A549 (cell line): Measurements from ENCODE around the gene C14orf132. TPM values are rescaled to one million over a fixed set of nuclear protein-coding genes. Genes with fewer than 3 reads are reported as not detected.
A peak's percentile ranks its signal among the peaks of the same experiment; 100 is the strongest.

Experiments
- ATAC-seq, 2 experiments: fragments of 200-7000 bp in 1 of 2; fragments of >200 bp in 1 of 2; cut with Nextera tagmentation in 1 of 2; cut with Tn5 transposase in 1 of 2; 3 replicates each; pipeline versions ENCODE4 v1.8.0 to v1.9.1; 2018 to 2020; ENCODE audit warnings: mild to moderate bottlenecking in 1 of 2, moderate library complexity in 1 of 2
- CTCF ChIA-PET: fragments of 300-600 bp; sonication (Branson Sonifier 250); formaldehyde crosslinking; extraction: SDS; loops from one replicate; lab custom pipeline; 2021; ENCODE audit warnings: antibody characterized with exemption, inconsistent platforms; lab: Yijun Ruan, JAX
- POLR2A ChIA-PET: fragments of 350-600 bp; formaldehyde crosslinking; extraction: SDS; loops from one replicate; lab custom pipeline; 2021; ENCODE audit warnings: antibody characterized with exemption, inconsistent platforms; lab: Yijun Ruan, JAX
- DNase-seq, 2 experiments: peaks; one replicate each; pipeline versions ENCODE4 v3.0.0 to v3.0.0-alpha.2; 2011 to 2016; ENCODE audit warnings: low read depth in 1 of 2, low spot score in 1 of 2
- FAIRE-seq: peaks from 2 replicates; lab custom pipeline; 2011; peaks lifted over from hg19 to GRCh38; lab: Jason Lieb, UNC
- H3K27ac ChIP-seq, 2 experiments: fragments of >200 bp; sonication (Bioruptor Twin); formaldehyde crosslinking; 3 replicates each; pipeline ENCODE4 v1.5.1; 2016 to 2017
- H3K4me1 ChIP-seq: fragments of >200 bp; sonication (Bioruptor Twin); formaldehyde crosslinking; 3 replicates; pipeline ENCODE4 v1.6.1; 2016
- H3K4me2 ChIP-seq: fragments of >200 bp; sonication (Bioruptor Twin); formaldehyde crosslinking; 3 replicates; pipeline ENCODE4 v1.6.1; 2016
- H3K4me3 ChIP-seq: fragments of >200 bp; sonication (Bioruptor Twin); formaldehyde crosslinking; 3 replicates; pipeline ENCODE4 v1.5.1; 2016
- H3K9me3 ChIP-seq: fragments of >200 bp; sonication (Bioruptor Twin); formaldehyde crosslinking; 3 replicates; pipeline ENCODE4 v1.6.1; 2016
- CBX2 ChIP-seq: fragments of 200-600 bp; sonication (generic); IDR thresholded peaks from 2 replicates; pipeline ENCODE4 v1.6.1; 2016; ENCODE audit warnings: low read depth, mild to moderate bottlenecking, borderline replicate concordance
- CBX8 ChIP-seq: fragments of 200-600 bp; sonication (generic); IDR thresholded peaks from 2 replicates; pipeline ENCODE4 v1.6.1; 2016
- CEBPB ChIP-seq, 2 experiments: fragments of >200 bp in 1 of 2; sonication (Bioruptor Twin) in 1 of 2; formaldehyde crosslinking in 1 of 2; IDR thresholded peaks; 2 replicates each; pipeline ENCODE4 v1.6.1; 2012 to 2016
- CHD2 ChIP-seq: fragments of 150-350 bp; IDR thresholded peaks from 2 replicates; pipeline ENCODE4 v1.6.1; 2014; ENCODE audit warnings: low read length; ENCODE audit not compliant: partially characterized antibody
- EP300 ChIP-seq, 2 experiments: fragments of >200 bp; sonication (Bioruptor Twin); formaldehyde crosslinking; IDR thresholded peaks; 2 replicates in 1 of 2; 3 replicates in 1 of 2; pipeline ENCODE4 v1.6.1; 2016 to 2017
- ESRRA ChIP-seq: fragments of 150-350 bp; IDR thresholded peaks from 2 replicates; pipeline ENCODE4 v1.6.1; 2014; ENCODE audit warnings: mild to moderate bottlenecking, low read length, borderline replicate concordance
- FOSB ChIP-seq: fragments of 250-450 bp; sonication (Bioruptor Pico); IDR thresholded peaks from 2 replicates; pipeline ENCODE4 v1.5.0; 2020; ENCODE audit warnings: mild to moderate bottlenecking, moderate library complexity
- FOSL2 ChIP-seq, 2 experiments: fragments of 450-650 bp in 1 of 2; fragments of >200 bp in 1 of 2; sonication (Bioruptor Twin) in 1 of 2; formaldehyde crosslinking; IDR thresholded peaks; 2 replicates each; pipeline versions ENCODE4 v1.5.0 to v1.6.1; 2016 to 2020; ENCODE audit warnings: mild to moderate bottlenecking in 1 of 2, moderate library complexity in 1 of 2
- FOXS1 ChIP-seq: fragments of 250-450 bp; sonication (Bioruptor Pico); IDR thresholded peaks from 2 replicates; pipeline ENCODE4 v1.5.0; 2020; ENCODE audit warnings: mild to moderate bottlenecking, moderate library complexity
- GATA3 ChIP-seq: IDR thresholded peaks from 2 replicates; pipeline ENCODE4 v1.6.1; 2012; ENCODE audit warnings: borderline replicate concordance
- MAZ ChIP-seq: fragments of 150-350 bp; IDR thresholded peaks from 2 replicates; pipeline ENCODE4 v1.6.1; 2014; ENCODE audit warnings: antibody characterized with exemption, low read depth, low read length, borderline replicate concordance
- POLR2A ChIP-seq: IDR thresholded peaks from 2 replicates; pipeline ENCODE4 v1.6.1; 2012; ENCODE audit warnings: mild to moderate bottlenecking, low read length
- POLR2AphosphoS2 ChIP-seq: conservative IDR thresholded peaks from 2 replicates; pipeline ENCODE4 v1.6.1; 2012; ENCODE audit warnings: low read length, improper control_type of control experiment, inconsistent platforms
- RARB ChIP-seq: fragments of 250-450 bp; sonication (Bioruptor Pico); IDR thresholded peaks from 2 replicates; pipeline ENCODE4 v1.8.0; 2021; ENCODE audit warnings: mild to moderate bottlenecking, moderate library complexity
- SREBF2 ChIP-seq: fragments of 450-650 bp; IDR thresholded peaks from 2 replicates; pipeline ENCODE4 v1.6.1; 2014; ENCODE audit warnings: mild to moderate bottlenecking, moderate library complexity
- TP53 ChIP-seq: fragments of 250-450 bp; sonication (Bioruptor Pico); IDR thresholded peaks from 2 replicates; pipeline ENCODE4 v1.5.0; 2021; ENCODE audit warnings: mild to moderate bottlenecking, moderate library complexity
- ZC3H11A ChIP-seq: fragments of 450-650 bp; IDR thresholded peaks from 2 replicates; pipeline ENCODE4 v1.6.1; 2014; ENCODE audit warnings: antibody characterized with exemption, mild to moderate bottlenecking
- ZSCAN20 ChIP-seq: fragments of 250-450 bp; sonication (Bioruptor Pico); IDR thresholded peaks from 2 replicates; pipeline ENCODE4 v1.8.0; 2022; ENCODE audit warnings: mild to moderate bottlenecking, moderate library complexity
- WGBS: methylation state at CpG from one replicate; pipeline ENCODE4 v1.1.6; 2017; ENCODE audit errors: missing lambda C conversion rate; 5-methylcytosine and 5-hydroxymethylcytosine counted together
- polyA plus RNA-seq, 4 experiments: library from polyadenylated mRNA; depleted of rRNA in 3 of 4; stranded (reverse); fragments of >200 nt; fragmentation: RNase III in 1 of 4; extraction: RNeasy Plus Mini Kit Qiagen cat#74134 plus additional on column Dnase treatment in 1 of 4; gene quantifications; 2 replicates in 3 of 4; 3 replicates in 1 of 4; pipeline ENCODE4 v1.2.3, GENCODE V29; 2011 to 2017
- TF ChIP-seq, protein P1 (sequence below): IDR thresholded peaks from 2 replicates; pipeline ENCODE4 v1.6.1; 2012
- TF ChIP-seq, protein P2 (sequence below): fragments of 250-450 bp; sonication (Bioruptor Pico); IDR thresholded peaks from 2 replicates; pipeline ENCODE4 v1.5.0; 2021; ENCODE audit warnings: mild to moderate bottlenecking, moderate library complexity, borderline replicate concordance
- TF ChIP-seq, protein P3 (sequence below): IDR thresholded peaks from 2 replicates; pipeline ENCODE4 v1.6.1; 2012
- TF ChIP-seq, protein P4 (sequence below): fragments of 250-450 bp; sonication (Bioruptor Pico); IDR thresholded peaks from 2 replicates; pipeline ENCODE4 v1.5.0; 2020; ENCODE audit warnings: low read depth, mild to moderate bottlenecking, moderate library complexity

C14orf132 gene
- polyA plus RNA-seq, 2 of the 4 experiments (the other 2 are of a cell fraction): 4.6 to 8.5 TPM

DNA sequence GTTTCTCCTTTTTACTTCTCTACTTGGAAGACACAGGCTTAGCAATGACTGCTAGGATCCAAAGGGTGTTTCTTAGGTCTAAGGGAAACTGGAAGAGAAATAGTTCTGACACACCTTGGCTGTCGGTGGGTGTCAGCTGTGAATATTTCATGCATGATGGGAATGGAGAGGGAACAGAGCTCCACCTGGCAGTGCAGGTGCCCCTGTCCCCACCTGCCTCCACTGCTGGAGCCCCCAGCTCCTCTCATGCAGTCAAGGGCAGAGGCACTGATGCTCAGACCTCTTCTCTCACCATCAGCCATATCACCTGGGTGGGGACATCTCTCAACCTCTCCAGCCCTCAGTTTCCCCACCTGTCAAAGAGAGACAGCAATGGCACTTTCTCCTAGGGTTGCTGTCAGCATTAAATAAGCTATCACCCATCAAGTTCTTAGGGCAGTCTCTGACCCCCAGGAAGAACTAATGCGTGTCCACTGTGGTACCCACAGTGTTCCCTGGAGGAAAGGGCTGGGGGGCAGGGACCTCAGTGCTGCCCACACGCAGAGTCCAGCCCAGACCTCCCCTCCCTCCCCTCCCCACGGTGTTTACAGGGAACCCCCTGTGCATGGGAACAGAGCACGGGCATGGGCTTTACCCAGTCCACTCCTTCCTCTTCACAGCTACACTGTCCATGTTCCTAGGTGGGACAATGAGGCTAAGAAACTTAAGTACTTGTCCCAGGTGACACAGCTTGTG is 69.1 kb downstream of the C14orf132 start (continued):
- TF ChIP-seq, protein P1, sequence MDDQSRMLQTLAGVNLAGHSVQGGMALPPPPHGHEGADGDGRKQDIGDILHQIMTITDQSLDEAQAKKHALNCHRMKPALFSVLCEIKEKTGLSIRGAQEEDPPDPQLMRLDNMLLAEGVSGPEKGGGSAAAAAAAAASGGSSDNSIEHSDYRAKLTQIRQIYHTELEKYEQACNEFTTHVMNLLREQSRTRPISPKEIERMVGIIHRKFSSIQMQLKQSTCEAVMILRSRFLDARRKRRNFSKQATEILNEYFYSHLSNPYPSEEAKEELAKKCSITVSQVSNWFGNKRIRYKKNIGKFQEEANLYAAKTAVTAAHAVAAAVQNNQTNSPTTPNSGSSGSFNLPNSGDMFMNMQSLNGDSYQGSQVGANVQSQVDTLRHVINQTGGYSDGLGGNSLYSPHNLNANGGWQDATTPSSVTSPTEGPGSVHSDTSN: no peak
- TF ChIP-seq CBX2: no peak

DNA sequence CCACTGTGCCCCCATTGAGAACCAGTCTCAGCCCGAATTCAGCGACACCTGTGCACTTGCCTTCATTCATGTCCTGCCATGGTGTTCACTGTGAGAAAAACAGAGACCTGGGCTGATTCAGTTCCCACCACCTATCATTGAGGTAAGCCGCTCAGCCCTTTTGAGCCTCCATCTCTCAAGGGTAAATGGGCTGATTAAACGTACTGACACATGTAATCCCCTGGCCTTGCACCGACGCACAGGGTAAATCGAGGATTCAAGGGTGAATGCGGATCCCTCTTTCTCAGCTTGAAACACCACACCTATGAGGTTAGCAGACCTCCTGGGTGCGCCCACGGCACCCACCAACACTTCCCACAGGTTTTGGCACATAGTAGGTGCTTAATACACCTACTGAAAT is 69.7 kb downstream of the C14orf132 start:
- POLR2A ChIA-PET: no interaction called here
- TF ChIP-seq ESRRA (no peak), SREBF2 (no peak), CEBPB (IDR thresholded peaks at IDR 0.05) (no peak), ZC3H11A (no peak), RARB (CRISPR knock-in tag) (no peak), FOSB (CRISPR knock-in tag) (no peak), TP53 (CRISPR knock-in tag) (no peak), ZSCAN20 (no peak), FOSL2 (IDR thresholded peaks at IDR 0.05) (no peak), FOSL2 (CRISPR knock-in tag; IDR thresholded peaks at IDR 0.05) (no peak), POLR2A (no peak), EP300 (IDR thresholded peaks at IDR 0.05) (no peak), MAZ (no peak), CHD2 (no peak), FOXS1 (CRISPR knock-in tag) (no peak), POLR2AphosphoS2 (no peak), GATA3 (no peak), CBX8 (no peak)
- TF ChIP-seq, protein P2, sequence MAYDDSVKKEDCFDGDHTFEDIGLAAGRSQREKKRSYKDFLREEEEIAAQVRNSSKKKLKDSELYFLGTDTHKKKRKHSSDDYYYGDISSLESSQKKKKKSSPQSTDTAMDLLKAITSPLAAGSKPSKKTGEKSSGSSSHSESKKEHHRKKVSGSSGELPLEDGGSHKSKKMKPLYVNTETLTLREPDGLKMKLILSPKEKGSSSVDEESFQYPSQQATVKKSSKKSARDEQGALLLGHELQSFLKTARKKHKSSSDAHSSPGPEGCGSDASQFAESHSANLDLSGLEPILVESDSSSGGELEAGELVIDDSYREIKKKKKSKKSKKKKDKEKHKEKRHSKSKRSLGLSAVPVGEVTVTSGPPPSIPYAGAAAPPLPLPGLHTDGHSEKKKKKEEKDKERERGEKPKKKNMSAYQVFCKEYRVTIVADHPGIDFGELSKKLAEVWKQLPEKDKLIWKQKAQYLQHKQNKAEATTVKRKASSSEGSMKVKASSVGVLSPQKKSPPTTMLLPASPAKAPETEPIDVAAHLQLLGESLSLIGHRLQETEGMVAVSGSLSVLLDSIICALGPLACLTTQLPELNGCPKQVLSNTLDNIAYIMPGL: no peak
- TF ChIP-seq, protein P3, sequence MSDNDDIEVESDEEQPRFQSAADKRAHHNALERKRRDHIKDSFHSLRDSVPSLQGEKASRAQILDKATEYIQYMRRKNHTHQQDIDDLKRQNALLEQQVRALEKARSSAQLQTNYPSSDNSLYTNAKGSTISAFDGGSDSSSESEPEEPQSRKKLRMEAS: no peak
- TF ChIP-seq, protein P4, sequence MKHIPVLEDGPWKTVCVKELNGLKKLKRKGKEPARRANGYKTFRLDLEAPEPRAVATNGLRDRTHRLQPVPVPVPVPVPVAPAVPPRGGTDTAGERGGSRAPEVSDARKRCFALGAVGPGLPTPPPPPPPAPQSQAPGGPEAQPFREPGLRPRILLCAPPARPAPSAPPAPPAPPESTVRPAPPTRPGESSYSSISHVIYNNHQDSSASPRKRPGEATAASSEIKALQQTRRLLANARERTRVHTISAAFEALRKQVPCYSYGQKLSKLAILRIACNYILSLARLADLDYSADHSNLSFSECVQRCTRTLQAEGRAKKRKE (CRISPR knock-in tag): no peak
- peaks cover 18% of the 10 kb centered on the region for H3K9me3 ChIP-seq
- H3K4me3 ChIP-seq: no peak overlapping the region
- peak overlapping the region in 1 of 2 experiments; percentile 86; a peak in 4 of 6 replicates for H3K27ac ChIP-seq
- ATAC-seq (no peak), DNase-seq (no peak), FAIRE-seq (no peak)
- peaks cover 25% of the 10 kb centered on the region for H3K4me1 ChIP-seq
- CTCF ChIA-PET: interaction anchor here (1.3 to 16.8 kb wide), 3 partner anchors 20 to 171 kb away, joined by 3 to 486 read pairs (median 280); no protein-coding TSS in a partner anchor
- WGBS: 87% methylated on average over 10 of the region's 10 CpGs
- H3K4me2 ChIP-seq: no peak overlapping the region
